HG03196 (cell line): ENCODE data around the gene HUS1B.

Experiments
- ATAC-seq: cut with Tn5 transposase; IDR thresholded peaks from one replicate; pipeline ENCODE4 v1.9.1; 2021; ENCODE audit not compliant: unreplicated experiment

HUS1B gene

GRCh38 chr6:624979-625378 is 31.9 kb downstream of the HUS1B start:
- ATAC-seq = no peak

- no peak for ATAC-seq
Measured at GRCh38 chr6:622462-622861, 34.4 kb downstream of the HUS1B start.

GRCh38 chr6:621931-622330 is 35.0 kb downstream of the HUS1B start:
- ATAC-seq = no peak

GRCh38 chr6:620950-621349 is 36.0 kb downstream of the HUS1B start:
- ATAC-seq = no peak

DNA sequence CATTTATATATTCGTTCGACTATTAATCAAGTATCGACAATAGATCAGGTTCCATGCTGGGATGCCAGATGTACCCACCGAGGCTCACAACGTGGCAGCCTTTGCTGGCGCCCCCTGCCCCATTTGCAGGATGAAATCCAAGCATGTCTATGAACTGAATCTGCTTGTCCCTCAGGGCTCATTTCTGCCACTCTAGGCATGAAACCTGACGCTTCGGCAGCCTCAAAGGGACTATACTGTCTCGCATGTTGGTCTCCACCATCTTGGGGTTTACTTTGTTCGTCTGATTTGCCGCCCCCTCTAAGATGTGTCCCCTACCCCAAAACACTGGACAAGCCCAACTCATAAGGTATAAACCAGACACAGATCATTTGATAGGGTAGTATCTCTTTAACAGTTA is 36.7 kb downstream of the HUS1B start:
- no peak for ATAC-seq

- ATAC-seq = no peak
Measured at GRCh38 chr6:617456-618100, 39.3 kb downstream of the HUS1B start.

DNA sequence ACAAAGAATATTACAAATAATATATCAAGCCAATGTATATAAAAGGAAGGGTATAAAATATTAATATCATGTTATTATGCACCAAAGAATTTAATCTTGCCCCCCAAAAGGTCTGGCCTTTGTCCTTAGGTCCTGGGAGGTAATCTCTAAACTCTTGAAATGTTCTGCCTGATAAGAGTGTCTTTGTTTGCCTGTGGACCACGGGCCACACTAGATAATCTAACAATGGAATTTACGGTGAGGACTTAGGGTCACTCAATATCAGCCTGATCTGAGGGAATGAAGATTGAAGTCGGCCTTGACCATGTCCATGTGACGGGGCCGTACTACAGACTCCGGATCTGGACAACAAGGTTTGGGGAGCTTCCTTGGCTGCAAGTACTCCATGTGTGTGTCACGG is 42.9 kb downstream of the HUS1B start:
- ATAC-seq = no peak

- no peak for ATAC-seq
Measured at GRCh38 chr6:611928-612327, 45.0 kb downstream of the HUS1B start.

GRCh38 chr6:610882-611281 is 46.0 kb downstream of the HUS1B start:
- ATAC-seq = no peak

DNA sequence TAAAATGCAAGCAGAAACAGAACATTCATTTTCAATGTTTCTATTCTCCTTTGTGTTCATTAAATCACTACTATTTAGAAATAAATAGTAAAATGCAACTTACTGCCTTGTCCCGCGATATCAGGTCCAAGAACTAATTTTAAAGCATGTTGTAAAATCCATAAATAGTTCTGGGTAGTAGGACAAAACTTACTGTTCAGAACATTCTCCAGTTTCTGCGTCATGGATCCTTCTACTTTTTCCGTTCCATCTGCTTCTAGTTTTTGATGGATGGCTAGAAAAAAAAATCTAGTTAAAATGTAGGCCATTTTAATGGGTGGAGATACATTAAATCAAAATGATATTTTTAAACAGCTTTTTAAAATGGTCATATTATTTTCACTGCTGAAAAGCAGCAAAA is 47.0 kb downstream of the HUS1B start:
- no peak for ATAC-seq

- ATAC-seq = no peak
Measured at GRCh38 chr6:606829-607379, 50.0 kb downstream of the HUS1B start.
